ENCODE data around the gene CGB8.
"Not testable (repeated sequence)": the region's sequence is repeated elsewhere in the genome, so short reads cannot be mapped to it uniquely, and the experiment has no call there.

CGB8 gene
- total RNA-seq: 0 reads per million in 3 experiments

GRCh38 chr19:49049011-49049410, at the start of gene CGB8:
CGB8 (minus strand) TSS chr19:49049111; CDS start chr19:49048739, 372 bp downstream.
- DNase-seq: not testable (repeated sequence)

- DNase-seq: peak; percentile 68
Measured at GRCh38 chr19:49097453-49098288, 48.8 kb upstream of the CGB8 start.

- DNase-seq: no peak
Measured at GRCh38 chr19:49094505-49095482, 45.9 kb upstream of the CGB8 start.

- DNase-seq: no peak
Measured at GRCh38 chr19:49092686-49093085, 43.8 kb upstream of the CGB8 start.

DNA sequence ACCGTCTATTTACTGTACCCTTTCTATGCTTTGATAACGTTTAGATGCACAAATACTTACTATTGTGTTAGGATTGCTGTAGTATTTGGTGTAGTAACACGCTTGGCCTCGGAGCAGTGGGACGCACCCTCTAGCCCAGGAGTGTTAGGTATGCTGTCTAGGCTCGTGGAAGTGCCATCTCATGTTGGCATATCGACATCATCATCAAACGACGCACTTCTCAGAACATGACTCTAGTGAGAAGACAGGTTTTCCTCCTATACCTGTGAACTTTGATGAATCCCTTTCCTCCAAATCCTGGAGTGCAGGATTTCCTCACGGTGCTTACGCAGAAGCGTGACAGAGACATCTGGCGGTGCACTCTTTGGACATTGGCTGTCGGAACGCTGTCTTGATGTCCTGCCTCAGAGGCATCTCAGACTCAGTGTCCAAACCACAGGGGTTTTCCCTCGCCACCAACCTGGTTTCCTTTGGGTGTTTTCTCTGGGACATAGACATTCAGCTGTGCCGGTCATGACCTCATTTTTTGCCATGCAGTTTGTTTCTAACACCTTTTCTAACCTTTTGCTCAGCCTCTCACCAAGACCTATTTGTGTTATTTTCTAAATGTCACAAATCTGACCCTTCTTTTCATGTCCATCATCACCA, 42.6 kb upstream of the CGB8 start:
- DNase-seq: no peak

- DNase-seq: no peak
Measured at GRCh38 chr19:49086296-49086695, 37.4 kb upstream of the CGB8 start.

GRCh38 chr19:49085868-49086232, 36.9 kb upstream of the CGB8 start:
- no peak for DNase-seq

- DNase-seq: peak; percentile 100
Measured at GRCh38 chr19:49085020-49085867, 36.3 kb upstream of the CGB8 start, which contains the start of gene SNRNP70. SNRNP70 (plus strand) TSS chr19:49085451; CDS start chr19:49086415, 964 bp downstream.

- DNase-seq: no peak
Measured at GRCh38 chr19:49084206-49085019, 35.5 kb upstream of the CGB8 start.

GRCh38 chr19:49081273-49081672, 32.4 kb upstream of the CGB8 start:
- no peak for DNase-seq

DNA sequence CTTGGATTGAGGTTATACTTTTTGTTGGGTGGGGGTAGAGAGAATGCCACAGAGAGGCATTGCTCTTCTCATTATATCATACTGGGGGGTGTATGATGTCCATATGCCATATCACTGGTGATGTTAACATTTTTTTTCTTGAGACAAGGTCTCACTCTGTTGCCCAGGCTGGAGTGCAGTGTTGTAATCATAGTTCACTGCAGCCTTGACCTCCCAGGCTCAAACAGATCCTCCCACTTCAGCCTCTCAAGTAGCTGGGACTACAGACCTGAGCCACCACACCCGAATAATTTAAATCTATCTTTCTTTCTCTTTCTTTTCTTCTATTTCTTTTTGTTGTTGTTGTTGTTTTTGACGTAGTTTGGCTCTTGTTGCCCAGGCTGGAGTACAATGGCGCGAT, 31.5 kb upstream of the CGB8 start:
- no peak for DNase-seq

- DNase-seq: not testable (repeated sequence)
Measured at GRCh38 chr19:49074869-49075268, 26.0 kb upstream of the CGB8 start.

- no peak for DNase-seq
Measured at GRCh38 chr19:49073514-49074378, 24.8 kb upstream of the CGB8 start.

- DNase-seq: no peak
Measured at GRCh38 chr19:49071860-49072547, 23.1 kb upstream of the CGB8 start.

GRCh38 chr19:49070416-49070815, 21.5 kb upstream of the CGB8 start:
- DNase-seq: no peak

- no peak for DNase-seq
Measured at GRCh38 chr19:49069026-49069425, 20.1 kb upstream of the CGB8 start.

- no peak for DNase-seq
Measured at GRCh38 chr19:49067554-49067953, 18.6 kb upstream of the CGB8 start.

- DNase-seq: no peak
Measured at GRCh38 chr19:49065905-49066512, 17.1 kb upstream of the CGB8 start.

Measured in central memory CD4-positive, alpha-beta T cell (primary cell).